HG03460 (cell line): ENCODE measurements around the gene MIGA2.

Experiments
- ATAC-seq: cut with Tn5 transposase; IDR thresholded peaks from one replicate; pipeline ENCODE4 v1.9.1; 2021; ENCODE audit not compliant: unreplicated experiment

The MIGA2 gene

DNA sequence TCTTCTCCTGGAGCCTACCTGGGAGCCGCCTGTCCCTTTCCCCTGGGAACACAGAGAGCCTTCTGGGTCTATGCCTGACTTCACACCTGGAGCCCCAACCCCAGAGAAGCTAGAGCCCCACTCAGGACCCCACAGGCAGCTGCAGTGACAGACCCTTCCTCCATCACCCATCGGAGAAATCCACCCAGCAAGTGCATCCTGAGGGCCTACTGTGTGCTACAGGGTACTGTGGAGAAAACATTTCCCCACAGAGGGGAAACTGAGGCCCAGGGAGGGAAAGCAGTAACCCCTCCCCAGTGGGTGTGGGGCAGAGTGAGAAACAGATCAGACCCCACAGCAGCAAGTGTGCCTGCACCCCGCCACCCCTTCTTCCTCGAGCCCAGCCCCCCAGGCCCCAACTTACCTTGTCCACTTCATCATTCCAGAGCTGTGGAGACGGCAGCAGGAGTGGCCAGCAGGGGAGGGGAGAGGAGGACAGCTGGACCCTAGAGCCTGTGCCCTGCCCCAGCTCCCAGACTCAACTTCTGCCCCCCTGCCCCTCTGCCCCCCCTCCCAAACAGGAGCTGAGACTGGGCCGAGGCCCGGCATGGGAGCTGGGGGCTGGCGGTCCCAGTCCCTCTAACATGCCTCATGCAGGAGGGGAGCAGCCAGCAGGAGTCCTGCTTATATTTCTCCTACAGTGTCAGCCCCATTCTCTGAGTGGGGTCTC lies 26.0 kb upstream of the MIGA2 start:
- ATAC-seq = no peak

DNA sequence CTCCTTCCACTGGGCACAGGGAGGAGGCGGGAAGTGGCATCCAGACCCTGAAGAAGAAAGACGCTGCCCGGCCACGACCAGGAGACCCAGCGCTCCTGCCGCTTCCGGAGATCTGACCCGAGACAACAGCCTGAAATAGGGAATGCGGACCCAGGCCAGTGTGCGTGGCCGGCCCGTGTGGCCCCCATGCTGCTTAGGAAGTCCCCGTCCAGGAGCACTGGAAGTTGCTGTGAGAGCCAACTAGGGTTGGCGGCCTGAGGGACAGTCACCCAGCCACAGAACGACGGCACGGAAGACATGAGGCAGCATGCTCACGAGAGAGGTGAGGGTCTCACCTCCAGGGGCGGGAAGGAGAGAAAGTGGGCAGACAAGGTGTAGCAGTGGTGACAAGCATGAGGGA lies 25.3 kb upstream of the MIGA2 start:
- no peak for ATAC-seq

DNA sequence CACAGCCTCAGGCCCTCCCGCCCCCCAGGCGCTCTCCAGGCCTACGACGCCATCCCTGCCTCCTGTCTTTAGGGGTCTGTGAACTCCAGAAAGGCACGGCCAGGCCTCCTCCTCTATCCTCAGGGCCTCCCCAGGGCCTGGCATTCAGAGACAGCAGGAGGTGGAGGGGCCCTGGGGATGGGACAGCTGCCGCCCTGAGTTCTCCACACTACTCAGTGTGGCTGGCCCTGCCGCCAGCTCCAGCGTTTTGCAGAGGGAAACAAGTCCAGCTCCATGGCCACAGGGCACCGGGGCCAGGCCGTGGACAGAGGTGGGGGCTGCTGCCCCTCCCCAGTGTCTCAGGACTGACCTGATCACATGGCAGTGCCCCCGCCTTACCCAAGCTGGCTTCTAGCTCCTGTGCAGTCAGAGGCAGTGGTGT lies 24.7 kb upstream of the MIGA2 start:
- ATAC-seq = no peak

DNA sequence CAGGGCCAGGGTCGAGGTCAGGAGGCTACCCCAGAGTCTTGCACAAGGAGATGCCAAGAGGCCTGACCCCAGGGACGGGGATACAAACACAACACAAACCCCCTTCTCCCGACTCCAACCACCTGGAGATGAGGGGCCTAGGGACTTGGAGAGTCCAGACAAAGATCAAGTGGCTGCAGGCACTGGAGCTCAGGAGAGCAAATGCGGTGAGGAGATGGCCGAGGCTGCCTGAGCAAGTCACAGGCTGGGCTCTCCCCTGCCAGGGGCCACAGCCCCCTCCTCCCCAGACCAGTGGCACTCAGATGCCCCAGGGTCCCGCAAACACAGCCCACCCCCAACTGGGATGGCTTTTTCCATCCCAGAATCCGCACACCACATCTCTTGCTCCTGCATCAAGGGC lies 24.1 kb upstream of the MIGA2 start:
- ATAC-seq = no peak

DNA sequence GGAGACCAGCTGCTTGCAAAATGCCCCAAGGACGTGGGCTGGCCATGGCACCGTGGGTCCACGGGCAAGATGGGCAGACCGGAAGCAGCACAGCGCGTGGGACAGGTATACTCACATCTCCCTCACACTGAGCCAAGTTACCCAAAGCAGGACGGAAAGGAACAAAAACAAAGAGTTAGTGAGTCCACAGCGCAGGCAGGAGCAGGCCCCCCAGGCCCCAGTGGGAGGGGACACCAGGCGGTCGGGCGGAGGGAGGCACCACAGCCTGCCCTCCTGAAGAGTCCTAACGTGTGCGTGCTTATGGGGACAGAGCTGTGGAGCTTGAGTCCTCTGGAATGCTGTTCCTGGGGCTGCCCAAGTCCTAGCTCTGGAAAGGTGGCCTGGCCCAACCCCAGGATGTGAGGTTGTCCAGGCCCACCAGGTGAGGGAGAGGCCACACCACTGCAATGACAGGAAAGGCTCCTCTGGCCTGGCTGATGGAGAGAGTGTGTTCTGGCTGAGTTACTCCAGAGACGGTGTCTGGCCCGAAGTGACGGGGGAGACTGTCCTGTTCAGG lies 23.5 kb upstream of the MIGA2 start:
- ATAC-seq = no peak

DNA sequence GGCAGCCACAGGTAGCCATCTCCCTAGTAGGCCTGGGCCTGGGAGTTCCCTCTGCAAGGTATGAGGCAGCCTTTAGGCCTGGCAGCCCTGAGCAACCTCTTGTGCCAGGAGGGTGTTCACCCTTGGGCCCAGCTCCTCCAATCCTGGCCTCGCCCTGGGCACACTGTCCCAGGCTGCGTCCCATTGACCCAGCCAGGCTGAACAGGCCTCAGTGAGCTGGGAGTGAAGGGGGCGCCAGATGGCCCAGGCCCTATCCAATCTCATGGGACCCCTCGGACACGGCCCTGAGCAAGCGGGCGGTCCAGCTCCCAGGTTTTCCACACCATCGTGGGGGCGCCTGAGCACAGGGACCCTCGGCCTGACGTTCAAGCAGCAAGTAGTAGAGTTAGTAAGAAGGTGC lies 22.8 kb upstream of the MIGA2 start:
- no peak for ATAC-seq

DNA sequence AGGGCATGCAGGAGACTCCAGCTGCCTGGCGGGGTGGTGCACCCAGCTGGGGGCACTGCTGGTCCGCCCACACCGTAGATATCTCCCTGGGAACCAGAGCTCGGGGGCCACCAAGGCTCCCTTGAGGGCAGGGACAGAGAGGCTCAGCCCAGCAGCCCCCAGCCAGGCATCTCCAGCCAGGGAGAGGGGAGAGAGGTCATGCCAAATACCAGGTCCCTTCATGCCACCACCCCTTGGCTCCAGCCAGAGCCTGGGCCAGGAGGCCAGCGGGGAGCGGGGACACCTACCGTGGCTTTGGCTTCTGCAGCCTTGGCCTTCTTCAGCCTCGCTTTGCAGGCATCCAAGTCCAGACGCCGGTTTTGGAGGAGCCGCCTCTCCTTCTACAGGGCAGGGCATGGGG lies 22.3 kb upstream of the MIGA2 start:
- no peak for ATAC-seq

DNA sequence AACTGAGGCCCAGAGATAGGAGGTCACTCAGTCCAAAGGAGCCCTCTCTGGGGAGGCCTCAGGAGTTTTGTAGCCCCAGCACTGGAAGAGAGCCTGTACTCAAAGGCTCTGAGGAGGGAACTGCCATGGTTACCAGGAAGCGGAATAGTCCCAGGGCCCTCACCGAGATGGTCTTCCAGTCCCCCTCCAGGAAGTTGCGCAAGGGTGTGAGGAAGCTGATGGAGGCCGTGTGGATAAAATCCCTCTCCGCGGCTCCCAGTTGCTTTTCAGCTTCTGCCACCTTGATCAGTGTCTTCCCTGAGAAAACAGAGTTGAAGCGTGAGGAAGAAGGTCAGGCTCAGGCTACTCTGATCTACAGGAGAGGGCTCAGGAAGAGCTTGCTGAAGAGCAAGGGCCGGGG lies 21.8 kb upstream of the MIGA2 start:
- no peak for ATAC-seq

DNA sequence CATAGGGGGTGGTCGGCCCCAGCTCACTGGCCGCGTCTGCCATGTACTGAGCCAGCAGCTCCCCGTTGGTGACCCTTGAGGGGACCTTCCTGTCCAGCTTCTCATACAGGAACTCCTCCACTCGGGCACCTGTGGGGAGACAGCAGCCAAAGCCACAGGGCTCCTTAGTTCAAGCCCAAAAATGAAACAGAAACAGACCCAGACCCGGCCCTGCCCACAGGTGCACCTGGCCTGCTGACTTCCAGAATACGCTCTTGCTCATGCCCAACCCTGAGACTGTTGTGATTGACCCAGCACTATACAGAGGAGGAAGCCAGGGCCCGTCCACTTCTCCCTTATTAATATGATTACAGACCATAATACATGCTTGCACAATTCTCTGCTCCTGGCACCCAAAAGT lies 15.3 kb upstream of the MIGA2 start:
- ATAC-seq = peak; percentile 70

DNA sequence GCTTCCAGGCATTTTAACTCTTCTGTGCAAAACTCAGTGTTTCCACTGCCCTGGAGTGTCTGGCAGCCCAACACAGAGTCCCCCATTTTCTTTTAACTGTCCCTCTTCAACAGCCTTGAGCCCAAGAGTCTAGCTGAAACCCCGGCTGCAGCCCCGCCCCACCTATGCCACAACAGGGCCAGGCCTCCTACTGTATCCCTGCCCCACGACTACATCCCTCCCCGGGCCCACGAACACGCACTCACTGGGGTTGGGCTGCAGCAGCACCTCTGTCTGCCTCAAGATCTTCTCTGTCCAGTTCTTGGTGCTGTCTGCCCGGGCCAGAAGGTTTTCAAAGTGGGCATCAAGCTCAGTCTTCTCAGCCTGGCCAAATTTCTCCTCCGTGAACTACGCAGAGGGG lies 14.4 kb upstream of the MIGA2 start:
- no peak for ATAC-seq

DNA sequence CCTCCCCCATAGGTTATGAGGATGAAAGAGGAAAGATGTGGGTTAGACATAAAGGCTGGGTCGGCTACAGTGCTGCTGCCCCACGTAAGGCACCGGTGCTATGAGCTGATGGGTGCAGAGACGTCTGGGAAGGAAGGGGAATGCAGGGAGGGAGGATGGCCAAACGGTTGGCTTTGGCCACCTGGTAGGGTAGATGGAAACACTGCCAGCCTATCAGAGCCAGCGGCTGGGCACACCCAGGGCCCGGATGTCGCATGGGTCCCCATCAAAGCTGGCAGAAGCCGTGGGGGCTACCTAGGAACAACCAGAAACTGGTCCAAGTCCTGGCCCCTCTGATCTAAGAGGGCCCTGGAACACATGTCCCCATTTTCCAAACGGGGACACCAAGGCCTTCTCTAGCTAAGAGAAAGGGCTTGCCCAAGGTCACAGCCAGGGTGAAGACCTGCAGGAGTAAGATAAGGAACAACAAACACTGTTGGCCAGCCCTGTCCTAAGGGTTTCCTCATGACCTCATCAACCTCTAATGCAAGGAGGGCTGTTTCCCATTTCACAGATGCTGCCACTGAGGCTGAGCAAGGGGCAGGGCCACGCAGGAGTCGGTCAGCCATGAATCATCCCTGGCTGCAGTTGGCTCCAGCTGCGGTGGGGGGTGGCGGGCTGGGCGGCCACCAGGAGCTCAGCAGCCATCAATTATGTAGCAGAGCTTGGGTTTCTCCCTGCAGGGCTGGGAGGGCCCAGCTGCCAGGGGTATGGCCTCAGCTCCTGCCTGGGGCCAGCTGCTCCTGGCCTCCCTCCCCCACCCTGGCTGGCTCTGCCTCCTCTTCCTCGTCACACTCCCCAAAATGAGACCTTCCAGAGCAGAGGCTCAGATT lies 13.2 kb upstream of the MIGA2 start:
- no peak for ATAC-seq

DNA sequence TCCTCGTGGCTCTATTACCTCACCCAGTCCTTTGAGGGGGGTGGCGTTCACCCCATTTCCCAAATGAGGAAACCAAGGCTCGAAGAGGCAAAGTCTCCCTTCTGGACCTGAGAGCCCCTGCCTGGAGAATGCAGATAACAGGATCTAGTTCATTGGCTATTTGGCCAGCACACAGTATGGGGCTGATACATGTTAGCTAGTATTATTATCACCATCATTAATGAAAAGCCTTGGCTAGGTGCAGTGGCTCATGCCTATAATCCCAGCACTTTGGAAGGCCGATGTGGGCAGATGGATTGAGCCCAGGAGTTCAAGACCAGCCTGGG lies 12.6 kb upstream of the MIGA2 start:
- no peak for ATAC-seq

DNA sequence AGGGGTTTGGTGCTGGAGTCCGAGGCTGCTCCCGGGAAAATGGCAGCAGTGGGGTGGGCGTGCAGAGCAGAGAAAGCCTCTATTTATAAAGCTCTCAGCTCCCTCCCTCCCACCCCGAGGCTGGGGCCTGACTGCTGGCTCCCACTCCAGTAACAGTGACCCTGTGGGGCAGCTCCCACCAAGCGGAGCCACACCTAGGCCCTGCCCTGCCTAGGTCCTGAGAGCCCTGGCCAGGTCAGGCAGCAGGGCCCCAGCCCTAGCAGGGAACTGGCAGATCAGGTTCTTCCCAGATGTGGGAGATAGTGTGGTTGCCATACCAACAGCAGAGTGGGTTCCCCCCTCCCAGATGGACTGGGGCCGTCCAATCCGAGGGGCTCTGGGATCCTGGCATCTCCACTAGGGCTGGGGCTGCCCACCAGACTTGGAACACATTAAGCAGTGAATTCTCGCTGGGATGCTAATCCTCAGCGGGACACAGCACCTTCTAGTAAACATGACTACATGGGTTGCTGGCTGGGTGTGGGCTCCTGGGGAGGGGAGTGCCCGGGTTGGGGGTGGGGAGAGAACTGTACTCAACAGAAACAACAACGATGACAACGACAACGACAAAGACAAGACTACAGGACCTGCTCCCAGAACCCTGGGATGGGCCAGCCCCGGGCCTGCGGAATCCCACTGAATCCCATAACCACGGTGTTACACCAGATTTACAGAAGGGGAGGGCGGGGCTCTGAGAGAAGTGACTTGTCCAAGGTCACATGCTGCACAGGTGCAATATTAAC lies 9.8 kb upstream of the MIGA2 start:
- no peak for ATAC-seq

DNA sequence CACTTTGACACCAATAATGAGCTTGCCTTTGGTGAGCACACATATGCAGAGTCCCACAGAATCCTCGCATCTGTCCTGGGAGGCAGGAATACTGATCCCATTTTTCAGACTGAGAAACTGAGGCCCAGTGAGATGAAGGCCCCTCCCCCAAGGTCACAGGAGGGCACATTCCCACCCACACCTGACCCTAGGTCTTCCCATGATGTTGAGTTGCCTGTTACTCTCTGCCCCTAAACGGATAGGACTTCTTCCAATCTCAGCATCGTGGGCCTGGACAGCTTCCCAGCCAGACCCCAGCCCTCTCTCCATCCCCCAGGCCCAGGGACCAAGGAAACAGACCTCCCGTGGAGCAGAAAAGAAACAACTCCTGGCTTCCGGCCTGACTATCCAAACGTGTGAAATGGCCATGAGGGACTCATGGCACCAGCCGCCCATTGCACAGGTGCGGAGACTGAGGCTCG lies 9.2 kb upstream of the MIGA2 start:
- no peak for ATAC-seq

DNA sequence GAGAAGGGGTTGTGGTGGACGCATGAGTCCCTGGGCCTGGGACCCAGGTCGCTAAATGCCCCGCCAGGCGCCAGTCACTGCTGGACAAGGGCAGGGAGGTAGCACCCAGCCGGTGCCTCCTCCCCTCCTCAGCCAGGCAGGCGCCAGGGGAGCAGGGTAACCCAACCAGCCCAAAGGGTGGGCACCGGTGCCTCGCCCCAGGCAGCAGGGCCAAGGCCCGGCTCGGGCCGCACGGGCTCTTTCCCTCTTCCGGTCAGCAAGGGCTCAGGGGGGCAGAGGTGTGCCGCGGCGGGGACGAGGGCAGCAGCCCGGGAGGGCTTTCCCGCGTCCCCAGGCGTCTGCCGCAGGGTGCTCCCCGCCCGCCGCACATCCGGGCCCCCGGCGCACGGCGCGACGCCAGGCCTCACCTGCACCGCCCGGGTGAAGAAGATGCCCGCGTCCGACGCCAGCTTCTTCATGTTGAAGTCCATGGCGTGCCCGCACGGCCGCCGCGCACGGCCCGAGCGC lies 8.7 kb upstream of the MIGA2 start:
- ATAC-seq = peak; percentile 27

DNA sequence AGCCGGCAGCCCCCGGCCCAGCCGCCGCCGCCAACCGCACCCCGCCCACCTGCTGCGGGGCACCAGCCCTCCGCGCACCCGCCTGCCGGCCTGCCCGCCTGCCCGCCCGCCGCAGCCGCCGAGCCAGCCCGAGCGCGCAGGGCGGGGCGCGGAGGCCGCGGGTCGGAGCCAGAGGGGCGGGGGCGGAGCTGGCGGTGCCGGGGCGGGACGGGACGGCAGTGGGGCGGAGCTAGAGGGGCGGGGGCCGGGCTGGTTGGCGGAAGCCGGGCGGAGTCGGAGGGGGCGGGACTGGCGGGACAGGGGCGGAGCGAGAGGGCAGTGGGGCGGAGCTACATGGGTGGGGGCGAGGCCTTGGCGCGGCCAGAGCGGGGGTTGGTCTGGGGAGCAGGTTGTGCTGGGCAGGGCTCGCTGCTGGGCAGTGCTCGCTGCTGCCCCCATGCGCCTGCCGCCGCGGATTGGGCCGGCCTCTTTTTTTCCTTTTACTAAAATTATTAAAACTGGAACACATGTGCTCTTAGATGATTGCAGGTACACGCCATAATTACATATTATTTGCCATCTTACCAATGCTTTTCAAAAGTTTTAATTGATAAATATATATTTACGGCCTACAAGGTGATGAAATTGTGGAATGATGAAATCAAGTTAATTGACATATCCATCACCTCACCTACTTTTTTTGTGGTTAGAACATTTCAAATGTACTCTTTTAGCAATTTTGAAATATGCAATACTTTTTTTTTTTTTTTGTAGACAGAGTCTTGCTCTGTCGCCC lies 8.0 kb upstream of the MIGA2 start, which contains the start of gene SH3GLB2:
SH3GLB2 (minus strand) TSS at position 140 of the 775 bp plus-strand sequence. CDS start 177 bp downstream, outside the sequence.
- ATAC-seq = peak; percentile 76

DNA sequence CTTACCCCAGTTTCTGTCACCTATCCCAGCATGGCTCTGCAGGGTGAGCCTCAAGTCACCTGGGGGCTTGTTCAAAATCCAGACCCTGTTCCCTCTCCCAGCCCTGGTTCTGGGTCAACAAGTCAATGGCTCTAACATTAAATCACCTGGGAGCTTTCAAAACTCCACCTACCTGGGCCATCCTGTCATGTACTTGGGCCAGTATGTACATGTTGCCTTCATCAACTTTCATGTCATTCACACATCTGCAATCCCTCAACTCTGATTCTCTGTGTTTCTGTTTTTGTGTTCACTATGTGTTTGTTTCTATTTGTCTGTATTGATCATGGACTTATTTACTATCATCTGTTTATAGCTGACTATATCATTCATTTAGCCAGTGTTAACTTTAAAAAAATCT lies 6.2 kb upstream of the MIGA2 start:
- ATAC-seq = no peak

DNA sequence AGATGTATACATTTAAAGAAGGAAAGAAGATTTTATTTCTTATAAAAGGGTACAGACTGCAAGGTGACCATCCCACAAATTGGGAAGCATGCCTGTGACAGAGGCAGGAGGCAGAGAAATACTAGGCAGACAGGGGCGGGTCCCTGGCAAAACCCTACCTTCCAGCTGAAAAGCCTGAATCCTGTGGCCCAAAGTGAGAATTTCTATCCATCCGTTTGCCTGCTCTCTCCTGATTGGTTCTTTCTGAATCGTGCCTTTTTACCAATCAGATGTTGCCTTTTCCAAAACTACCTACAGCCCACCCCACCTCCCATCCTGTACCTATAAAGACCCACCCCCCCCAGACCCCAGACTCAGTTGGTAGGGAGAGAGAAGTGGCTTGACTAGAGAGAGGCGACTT lies 4.9 kb upstream of the MIGA2 start:
- ATAC-seq = no peak

DNA sequence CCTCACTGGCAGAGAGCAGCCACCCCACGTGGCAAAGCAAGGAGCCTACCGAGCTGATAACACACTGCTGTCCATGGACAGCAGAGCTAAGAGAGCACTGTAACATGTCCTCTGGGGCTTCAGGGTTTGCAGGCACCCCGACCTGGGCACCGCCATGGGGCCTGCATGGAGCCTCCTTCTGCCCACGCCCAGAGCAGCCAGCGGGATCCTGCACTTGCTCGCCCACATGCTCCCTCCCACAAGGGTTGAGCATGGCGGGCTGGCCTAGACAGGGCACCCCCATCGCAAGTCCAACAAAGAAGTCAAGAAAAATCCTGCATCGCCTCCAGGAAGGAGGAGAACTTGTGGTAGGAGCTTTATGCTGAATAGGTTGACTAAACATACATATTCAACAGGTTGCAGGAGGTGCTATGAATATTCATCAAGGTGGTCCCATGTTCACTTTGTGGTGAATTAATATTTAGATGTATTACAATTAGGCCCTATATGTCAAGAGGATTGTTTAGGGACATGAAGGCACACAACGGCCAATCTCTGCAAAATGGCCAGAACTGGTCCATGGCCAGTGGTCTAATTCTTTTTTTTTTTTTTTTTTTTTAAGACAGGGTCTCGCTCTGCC lies 3.8 kb upstream of the MIGA2 start:
- ATAC-seq = no peak

DNA sequence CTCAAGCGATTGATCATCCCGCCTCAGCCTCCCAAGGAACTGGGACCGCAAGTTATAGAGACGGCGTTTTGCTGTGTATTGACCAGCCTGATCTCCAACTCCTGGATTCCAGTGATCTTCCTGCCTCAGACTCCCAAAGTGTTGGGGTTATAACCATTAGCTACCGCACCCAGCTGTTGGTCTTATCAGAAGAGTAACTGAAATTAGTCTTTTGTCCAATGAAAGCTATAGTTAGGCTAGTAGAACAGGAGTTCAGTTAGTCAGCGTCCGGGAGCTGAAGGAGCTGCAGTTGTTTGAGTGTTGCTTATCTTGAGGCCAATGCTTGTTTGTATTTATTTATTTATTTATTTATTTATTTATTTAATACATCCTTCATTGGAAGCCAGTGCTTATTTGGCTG lies 3.2 kb upstream of the MIGA2 start:
- ATAC-seq = no peak
